Adrenal gland (tissue), 5 donors: ENCODE measurements around the gene MAX.

Experiments used
- CTCF ChIP-seq, 6 experiments: fragments of 450-650 bp in 4 of 6; fragments of 200-600 bp in 2 of 6; sonication (generic) in 1 of 6; IDR thresholded peaks; 1 replicate in 5 of 6; 2 replicates in 1 of 6; pipeline versions ENCODE4 v1.5.1 to v1.8.0; 2016 to 2021; ENCODE audit warnings: antibody characterized with exemption in 6 of 6, mild to moderate bottlenecking in 2 of 6, moderate library complexity in 1 of 6
- POLR2A ChIP-seq, 2 donors: fragments of 450-650 bp; IDR thresholded peaks; one replicate each; pipeline ENCODE4 v1.6.1; 2017; ENCODE audit warnings: antibody characterized with exemption in 2 of 2, mild to moderate bottlenecking in 2 of 2, moderate library complexity in 1 of 2
- donor health status: DM: no; HTN: no; CAD: no.

GRCh38 chr14:65109357-65109756, 7.0 kb upstream of the MAX start:
- no peak for TF ChIP-seq CTCF (IDR thresholded peaks at IDR 0.05)
- TF ChIP-seq POLR2A (IDR thresholded peaks at IDR 0.05): no peak
